ENCODE results near the gene DSG3.

Gene DSG3

DNA sequence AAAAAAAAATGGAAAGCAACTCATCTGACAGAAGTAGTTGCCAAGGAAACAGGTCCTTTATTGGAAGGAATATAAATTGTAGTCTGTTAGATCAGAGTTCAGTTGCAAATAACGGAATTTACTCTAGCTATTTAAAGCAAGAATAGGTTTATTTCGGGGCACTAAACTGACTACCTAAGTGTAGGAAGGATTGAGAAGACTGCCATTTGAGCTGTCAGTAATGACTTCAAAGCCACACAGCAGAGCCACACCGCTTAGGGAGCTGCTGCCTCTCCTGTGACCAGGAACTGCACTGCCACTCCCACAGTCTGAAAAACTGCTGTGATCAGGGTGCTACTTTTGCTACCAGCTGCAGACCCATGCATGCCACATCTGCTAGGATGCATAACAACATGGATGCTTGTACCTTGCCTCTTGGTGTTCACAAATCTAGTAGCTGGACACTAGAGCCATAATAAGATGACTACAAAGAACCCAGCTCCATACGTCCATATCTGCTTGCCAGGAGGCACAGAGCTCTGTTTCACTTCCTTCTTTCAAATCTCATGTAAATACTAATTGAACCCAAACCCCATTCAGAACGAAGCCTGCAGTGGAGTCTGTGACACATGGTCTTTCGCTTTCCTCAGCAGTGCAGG is 52.6 kb downstream of the DSG3 start:
- Histone ChIP-seq H3F3A (ENCODE audit: insufficient read depth, low read length) (no peaks in the 10 kb centered on the region), H3K4me1 (ENCODE audit: insufficient read depth, low read length, severe bottlenecking) (no peaks in the 10 kb centered on the region), H3K79me2 (ENCODE audit: insufficient read depth, low read length) (no peaks in the 10 kb centered on the region), H3K9me2 (ENCODE audit: low read depth, low read length) (no peaks in the 10 kb centered on the region), H3K36me3 (ENCODE audit: insufficient read depth, low read length) (no peaks in the 10 kb centered on the region), H2AFZ (ENCODE audit: low read length) (no peak overlapping the region), H3K9ac (ENCODE audit: low read length) (no peak overlapping the region), H3K27ac (ENCODE audit: low read depth, low read length, poor library complexity, severe bottlenecking) (no peak overlapping the region), H3K9me3 (ENCODE audit: low read length) (no peaks in the 10 kb centered on the region), H3K27me3 (ENCODE audit: insufficient read depth, low read length) (no peaks in the 10 kb centered on the region), H3K4me3 (ENCODE audit: low read depth, low read length, poor library complexity, severe bottlenecking) (no peak overlapping the region), H3K4me2 (ENCODE audit: low read length) (no peak overlapping the region), H4K20me1 (ENCODE audit: insufficient read depth, low read length) (no peaks in the 10 kb centered on the region)
- no peak for TF ChIP-seq EZH2 (IDR thresholded peaks at IDR 0.05; ENCODE audit: borderline replicate concordance, low read length)
- TF ChIP-seq, protein P1, sequence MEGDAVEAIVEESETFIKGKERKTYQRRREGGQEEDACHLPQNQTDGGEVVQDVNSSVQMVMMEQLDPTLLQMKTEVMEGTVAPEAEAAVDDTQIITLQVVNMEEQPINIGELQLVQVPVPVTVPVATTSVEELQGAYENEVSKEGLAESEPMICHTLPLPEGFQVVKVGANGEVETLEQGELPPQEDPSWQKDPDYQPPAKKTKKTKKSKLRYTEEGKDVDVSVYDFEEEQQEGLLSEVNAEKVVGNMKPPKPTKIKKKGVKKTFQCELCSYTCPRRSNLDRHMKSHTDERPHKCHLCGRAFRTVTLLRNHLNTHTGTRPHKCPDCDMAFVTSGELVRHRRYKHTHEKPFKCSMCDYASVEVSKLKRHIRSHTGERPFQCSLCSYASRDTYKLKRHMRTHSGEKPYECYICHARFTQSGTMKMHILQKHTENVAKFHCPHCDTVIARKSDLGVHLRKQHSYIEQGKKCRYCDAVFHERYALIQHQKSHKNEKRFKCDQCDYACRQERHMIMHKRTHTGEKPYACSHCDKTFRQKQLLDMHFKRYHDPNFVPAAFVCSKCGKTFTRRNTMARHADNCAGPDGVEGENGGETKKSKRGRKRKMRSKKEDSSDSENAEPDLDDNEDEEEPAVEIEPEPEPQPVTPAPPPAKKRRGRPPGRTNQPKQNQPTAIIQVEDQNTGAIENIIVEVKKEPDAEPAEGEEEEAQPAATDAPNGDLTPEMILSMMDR (IDR thresholded peaks at IDR 0.05; ENCODE audit: low read length), result no peak

DNA sequence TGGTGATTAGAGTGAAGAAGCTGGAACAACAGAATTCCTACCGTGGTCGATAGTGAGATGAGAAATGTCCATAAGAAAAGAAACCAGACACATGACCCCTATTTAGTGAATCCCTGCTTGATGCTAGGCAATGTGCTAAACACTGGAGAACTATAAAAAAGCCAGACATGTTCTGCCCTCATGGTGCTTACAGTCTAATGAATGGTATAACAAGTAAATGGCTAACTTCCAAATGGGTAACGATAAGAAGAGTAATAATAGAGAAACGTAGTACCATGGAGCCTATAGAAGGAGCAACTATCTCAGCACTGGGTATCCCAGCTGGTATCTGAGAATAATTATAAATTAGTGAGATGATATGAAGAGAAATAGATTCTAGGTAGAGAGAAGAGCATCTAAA is 55.5 kb downstream of the DSG3 start:
- no peak overlapping the region for H3K27ac ChIP-seq (ENCODE audit: low read depth, low read length, poor library complexity, severe bottlenecking)
- H3F3A ChIP-seq (ENCODE audit: insufficient read depth, low read length), result no peaks in the 10 kb centered on the region
- H3K9me3 ChIP-seq (ENCODE audit: low read length), result no peaks in the 10 kb centered on the region
- no peak overlapping the region for H3K9ac ChIP-seq (ENCODE audit: low read length)
- H2AFZ ChIP-seq (ENCODE audit: low read length), result no peak overlapping the region
- H3K4me3 ChIP-seq (ENCODE audit: low read depth, low read length, poor library complexity, severe bottlenecking), result no peak overlapping the region
- no peaks in the 10 kb centered on the region for H3K27me3 ChIP-seq (ENCODE audit: insufficient read depth, low read length)
- no peaks in the 10 kb centered on the region for H3K9me2 ChIP-seq (ENCODE audit: low read depth, low read length)
- no peak for TF ChIP-seq EZH2 (IDR thresholded peaks at IDR 0.05; ENCODE audit: borderline replicate concordance, low read length)
- TF ChIP-seq, protein P1 (IDR thresholded peaks at IDR 0.05; ENCODE audit: low read length), result no peak
- H3K36me3 ChIP-seq (ENCODE audit: insufficient read depth, low read length), result no peaks in the 10 kb centered on the region
- H3K4me2 ChIP-seq (ENCODE audit: low read length), result no peak overlapping the region
- no peaks in the 10 kb centered on the region for H3K79me2 ChIP-seq (ENCODE audit: insufficient read depth, low read length)
- no peaks in the 10 kb centered on the region for H4K20me1 ChIP-seq (ENCODE audit: insufficient read depth, low read length)
- H3K4me1 ChIP-seq (ENCODE audit: insufficient read depth, low read length, severe bottlenecking), result no peaks in the 10 kb centered on the region

DNA sequence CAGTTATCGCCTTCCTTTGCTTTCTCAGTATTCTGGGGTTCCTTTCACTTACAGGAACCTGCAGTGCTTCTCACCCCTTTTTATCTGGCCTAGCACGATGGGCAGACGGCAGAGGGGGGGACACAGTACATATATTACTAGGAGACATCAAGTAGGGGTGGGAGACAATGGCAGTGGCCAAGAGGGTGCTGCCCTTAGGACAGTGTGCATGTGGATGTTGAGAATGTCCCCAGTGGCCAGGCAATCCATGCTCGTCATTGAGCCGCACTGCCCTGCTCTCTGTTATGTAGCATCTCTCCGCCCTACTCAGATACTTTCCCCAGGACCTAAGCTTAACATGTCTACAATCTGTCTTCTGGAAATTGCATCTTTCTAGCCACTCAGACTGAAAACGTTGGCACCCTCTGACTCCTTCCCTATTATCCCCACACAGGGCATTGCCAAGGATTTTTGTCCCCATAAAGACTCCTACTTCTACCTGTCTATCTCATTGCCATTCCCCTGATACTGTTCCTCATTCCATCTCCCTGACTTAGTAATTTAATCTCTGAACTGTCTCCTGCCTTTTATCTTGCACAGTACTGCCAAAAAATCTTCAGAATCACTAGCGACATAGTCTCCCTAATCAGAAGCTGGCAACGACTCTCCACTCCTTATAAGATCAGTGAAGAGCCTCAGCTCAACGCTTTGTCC is 57.1 kb downstream of the DSG3 start:
- no peaks in the 10 kb centered on the region for H3K36me3 ChIP-seq (ENCODE audit: insufficient read depth, low read length)
- no peak for TF ChIP-seq EZH2 (IDR thresholded peaks at IDR 0.05; ENCODE audit: borderline replicate concordance, low read length)
- no peak overlapping the region for H3K4me2 ChIP-seq (ENCODE audit: low read length)
- no peaks in the 10 kb centered on the region for H3K27me3 ChIP-seq (ENCODE audit: insufficient read depth, low read length)
- no peaks in the 10 kb centered on the region for H3K4me1 ChIP-seq (ENCODE audit: insufficient read depth, low read length, severe bottlenecking)
- H3K9me2 ChIP-seq (ENCODE audit: low read depth, low read length), result no peaks in the 10 kb centered on the region
- H3K27ac ChIP-seq (ENCODE audit: low read depth, low read length, poor library complexity, severe bottlenecking), result no peak overlapping the region
- no peaks in the 10 kb centered on the region for H3K9me3 ChIP-seq (ENCODE audit: low read length)
- no peak overlapping the region for H3K9ac ChIP-seq (ENCODE audit: low read length)
- no peak overlapping the region for H2AFZ ChIP-seq (ENCODE audit: low read length)
- no peak overlapping the region for H3K4me3 ChIP-seq (ENCODE audit: low read depth, low read length, poor library complexity, severe bottlenecking)
- H3F3A ChIP-seq (ENCODE audit: insufficient read depth, low read length), result no peaks in the 10 kb centered on the region
- H3K79me2 ChIP-seq (ENCODE audit: insufficient read depth, low read length), result no peaks in the 10 kb centered on the region
- no peaks in the 10 kb centered on the region for H4K20me1 ChIP-seq (ENCODE audit: insufficient read depth, low read length)

All from OCI-LY1 (cell line).